Upper lobe of right lung (tissue), 1 donor: Measurements from ENCODE around the gene NACC1. TPM values are rescaled to one million over a fixed set of nuclear protein-coding genes. Genes with fewer than 3 reads are reported as not detected.

Source experiments
- ATAC-seq: fragments of 200-7000 bp; cut with Tn5 transposase; one replicate; pipeline ENCODE4 v1.9.1; 2020; ENCODE audit warnings: mild to moderate bottlenecking, moderate library complexity
- DNase-seq: peaks from one replicate; pipeline ENCODE4 v3.0.0-alpha.2; 2020
- H3K27ac ChIP-seq: fragments of 200-600 bp; one replicate; pipeline ENCODE4 v1.8.0; 2022
- H3K27me3 ChIP-seq: fragments of 200-600 bp; one replicate; pipeline ENCODE4 v1.8.0; 2022; ENCODE audit warnings: mild to moderate bottlenecking
- H3K36me3 ChIP-seq: fragments of 200-600 bp; one replicate; pipeline ENCODE4 v1.8.0; 2022
- H3K4me1 ChIP-seq: fragments of 200-600 bp; one replicate; pipeline ENCODE4 v1.8.0; 2022
- H3K4me3 ChIP-seq: fragments of 200-600 bp; one replicate; pipeline ENCODE4 v1.8.0; 2022; ENCODE audit warnings: mild to moderate bottlenecking
- H3K9me3 ChIP-seq: fragments of 200-600 bp; one replicate; pipeline ENCODE4 v1.8.0; 2022
- CTCF ChIP-seq: fragments of 200-600 bp; IDR thresholded peaks from one replicate; pipeline ENCODE4 v1.8.0; 2022; ENCODE audit warnings: antibody characterized with exemption
- intact Hi-C: fragments of 100-400 bp; cut with DNase I; formaldehyde crosslinking; loops from one replicate; pipeline ENCODE4 v1.11.0; 2022
- total RNA-seq: library from RNA; stranded (reverse); fragmentation: NEBNext Ultra II Directional; extraction: Animal tissue kit (Norgen Biotek cat#: 25700); gene quantifications from one replicate; pipeline ENCODE4 v1.2.1, GENCODE V29; 2021
- donor health status: DM: no; HTN: yes; CAD: no; lungs with severe emphysema.

NACC1 gene
- total RNA-seq, 1 donor from 2014 or later, result 39.8 TPM

GRCh38 chr19:13128583-13128982 lies 10.5 kb downstream of the NACC1 start:
- Histone ChIP-seq H3K36me3 (peaks cover 5% of the 10 kb centered on the region), H3K4me3 (no peak overlapping the region), H3K4me1 (peaks cover 5% of the 10 kb centered on the region), H3K27me3 (no peaks in the 10 kb centered on the region), H3K9me3 (no peaks in the 10 kb centered on the region), H3K27ac (no peak overlapping the region)
- no peak for TF ChIP-seq CTCF
- intact Hi-C loops, result no loop called here
- no peak for ATAC-seq
- no peak for DNase-seq

GRCh38 chr19:13129384-13129783 lies 11.3 kb downstream of the NACC1 start:
- no peak for TF ChIP-seq CTCF
- Histone ChIP-seq H3K4me1 (peaks cover 5% of the 10 kb centered on the region), H3K9me3 (no peaks in the 10 kb centered on the region), H3K4me3 (no peak overlapping the region), H3K27ac (no peak overlapping the region), H3K27me3 (no peaks in the 10 kb centered on the region), H3K36me3 (peaks cover 5% of the 10 kb centered on the region)
- ATAC-seq, result no peak
- no peak for DNase-seq
- intact Hi-C loops, result no loop called here

- intact Hi-C loops, result no loop called here
- H3K27me3 ChIP-seq, result no peaks in the 10 kb centered on the region
- H3K27ac ChIP-seq, result no peak overlapping the region
- no peak for DNase-seq
- no peak for TF ChIP-seq CTCF
- ATAC-seq, result no peak
- peaks cover 9% of the 10 kb centered on the region for H3K36me3 ChIP-seq
- H3K9me3 ChIP-seq, result no peaks in the 10 kb centered on the region
- H3K4me3 ChIP-seq, result no peak overlapping the region
- peaks cover 5% of the 10 kb centered on the region for H3K4me1 ChIP-seq
Observed at GRCh38 chr19:13130886-13131490, 12.9 kb downstream of the NACC1 start.

- intact Hi-C loops, result no loop called here
- Histone ChIP-seq H3K4me1 (peaks cover 5% of the 10 kb centered on the region), H3K9me3 (no peaks in the 10 kb centered on the region), H3K27ac (peak overlapping the region; percentile 58), H3K27me3 (no peaks in the 10 kb centered on the region), H3K36me3 (peaks cover 20% of the 10 kb centered on the region), H3K4me3 (no peak overlapping the region)
- TF ChIP-seq CTCF, result no peak
- DNase-seq (no peak), ATAC-seq (no peak)
Observed at GRCh38 chr19:13132471-13133180, 14.6 kb downstream of the NACC1 start.

- intact Hi-C loops, result no loop called here
- Histone ChIP-seq H3K4me1 (peaks cover 5% of the 10 kb centered on the region), H3K27me3 (no peaks in the 10 kb centered on the region), H3K36me3 (peaks cover 27% of the 10 kb centered on the region), H3K9me3 (no peaks in the 10 kb centered on the region), H3K27ac (peak overlapping the region; percentile 58), H3K4me3 (no peak overlapping the region)
- DNase-seq (no peak), ATAC-seq (no peak)
- TF ChIP-seq CTCF, result no peak
Observed at GRCh38 chr19:13133241-13133870, 15.3 kb downstream of the NACC1 start.
